ENCODE results near the gene C11orf97.

DNA sequence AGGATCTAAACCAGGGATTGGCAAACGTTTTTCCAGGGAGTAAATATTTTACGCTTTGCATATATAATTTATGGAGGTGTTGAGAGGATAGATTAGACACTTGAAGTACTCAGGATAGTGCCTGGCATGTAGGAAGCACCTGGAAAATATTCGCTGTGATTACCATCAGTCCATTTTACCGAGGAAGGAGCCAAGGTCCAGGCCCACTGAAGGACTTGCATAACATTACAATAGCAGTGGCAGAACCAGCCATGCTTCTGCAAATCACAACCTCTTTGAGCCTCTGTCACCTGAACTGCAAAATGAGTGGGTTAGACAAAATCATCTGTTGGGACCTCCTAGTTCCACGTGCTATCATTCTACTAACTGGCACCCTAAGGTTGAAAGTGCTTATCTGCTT lies 36.9 kb downstream of the C11orf97 start:
- TF ChIP-seq, protein P1, sequence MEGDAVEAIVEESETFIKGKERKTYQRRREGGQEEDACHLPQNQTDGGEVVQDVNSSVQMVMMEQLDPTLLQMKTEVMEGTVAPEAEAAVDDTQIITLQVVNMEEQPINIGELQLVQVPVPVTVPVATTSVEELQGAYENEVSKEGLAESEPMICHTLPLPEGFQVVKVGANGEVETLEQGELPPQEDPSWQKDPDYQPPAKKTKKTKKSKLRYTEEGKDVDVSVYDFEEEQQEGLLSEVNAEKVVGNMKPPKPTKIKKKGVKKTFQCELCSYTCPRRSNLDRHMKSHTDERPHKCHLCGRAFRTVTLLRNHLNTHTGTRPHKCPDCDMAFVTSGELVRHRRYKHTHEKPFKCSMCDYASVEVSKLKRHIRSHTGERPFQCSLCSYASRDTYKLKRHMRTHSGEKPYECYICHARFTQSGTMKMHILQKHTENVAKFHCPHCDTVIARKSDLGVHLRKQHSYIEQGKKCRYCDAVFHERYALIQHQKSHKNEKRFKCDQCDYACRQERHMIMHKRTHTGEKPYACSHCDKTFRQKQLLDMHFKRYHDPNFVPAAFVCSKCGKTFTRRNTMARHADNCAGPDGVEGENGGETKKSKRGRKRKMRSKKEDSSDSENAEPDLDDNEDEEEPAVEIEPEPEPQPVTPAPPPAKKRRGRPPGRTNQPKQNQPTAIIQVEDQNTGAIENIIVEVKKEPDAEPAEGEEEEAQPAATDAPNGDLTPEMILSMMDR (IDR thresholded peaks at IDR 0.05; ENCODE audit: extremely low read depth in 1 of 2, insufficient read depth in 1 of 2, low read depth in 1 of 2, low read length in 2 of 2): no peak
- TF ChIP-seq POLR2A (IDR thresholded peaks at IDR 0.05; ENCODE audit: low read depth, low read length) (no peak), GATA2 (IDR thresholded peaks at IDR 0.05; ENCODE audit: insufficient read depth, insufficient read length, low read depth, low read length) (no peak), POLR2AphosphoS5 (IDR thresholded peaks at IDR 0.05; ENCODE audit: insufficient read depth, low read depth, low read length) (no peak)
- TF ChIP-seq, protein P2, sequence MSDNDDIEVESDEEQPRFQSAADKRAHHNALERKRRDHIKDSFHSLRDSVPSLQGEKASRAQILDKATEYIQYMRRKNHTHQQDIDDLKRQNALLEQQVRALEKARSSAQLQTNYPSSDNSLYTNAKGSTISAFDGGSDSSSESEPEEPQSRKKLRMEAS (IDR thresholded peaks at IDR 0.05; ENCODE audit: insufficient read depth, insufficient read length): no peak
